HG02970 (cell line): Measurements from ENCODE around the gene SAA4.
"Not testable (repeated sequence)": the region's sequence is repeated elsewhere in the genome, so short reads cannot be mapped to it uniquely, and the experiment has no call there.

Experiments used
- ATAC-seq: cut with Tn5 transposase; IDR thresholded peaks from one replicate; pipeline ENCODE4 v1.9.1; 2021; ENCODE audit warnings: mild to moderate bottlenecking, moderate library complexity, moderate number of reproducible peaks; ENCODE audit not compliant: unreplicated experiment, low FRiP score

SAA4 gene

GRCh38 chr11:18236664-18237356 lies at the start of gene SAA4:
Gene SAA4 (minus strand): TSS chr11:18236802. CDS start chr11:18235926, 876 bp downstream.
- no peak for ATAC-seq

GRCh38 chr11:18285841-18286240 lies 49.2 kb upstream of the SAA4 start:
- ATAC-seq = no peak

DNA sequence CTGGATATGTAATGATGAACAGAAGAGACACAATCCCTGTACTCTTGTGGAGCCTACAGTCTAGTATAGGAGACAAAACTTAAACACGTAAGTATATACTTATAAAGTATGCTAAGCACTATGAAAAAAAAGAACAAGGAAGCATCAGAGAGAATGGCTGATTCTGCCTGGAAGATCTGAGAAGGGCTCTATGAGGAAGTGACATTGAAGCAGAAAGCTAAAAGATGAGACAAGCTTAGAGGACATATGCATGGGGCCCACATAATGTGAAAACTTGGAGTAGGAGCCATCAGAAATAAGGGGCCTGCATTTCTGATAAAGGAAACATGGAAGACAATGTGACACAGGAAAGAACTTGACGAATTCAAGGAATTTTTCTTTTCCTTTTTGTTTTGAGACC lies 46.0 kb upstream of the SAA4 start:
- ATAC-seq = no peak

DNA sequence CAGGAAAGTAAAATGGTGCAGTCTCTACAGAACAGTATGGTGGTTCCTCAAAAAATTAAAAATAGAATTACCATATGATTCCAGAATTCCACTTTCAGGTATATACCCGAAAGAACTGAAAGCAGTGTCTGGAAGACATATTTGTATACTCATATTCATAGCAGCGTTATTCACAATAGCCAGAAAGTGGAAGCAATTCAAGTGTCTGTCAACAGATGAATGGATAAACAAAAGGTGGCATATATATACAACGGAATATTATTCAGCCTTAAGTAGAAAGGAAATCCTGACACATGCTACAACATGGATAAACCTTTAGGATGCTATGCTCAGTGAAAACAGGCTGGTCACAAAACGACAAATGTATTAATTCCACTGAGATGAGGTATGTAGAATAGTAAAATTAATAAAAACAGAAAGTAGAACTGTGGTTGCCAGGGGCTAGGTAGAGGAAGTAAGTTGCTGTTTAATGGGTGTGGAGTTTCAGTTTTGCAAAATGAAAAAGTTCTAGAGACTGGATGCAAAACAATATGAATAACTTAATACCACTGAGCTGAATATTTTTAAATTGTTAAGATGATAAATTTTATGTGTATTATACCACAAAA lies 43.9 kb upstream of the SAA4 start:
- peak; percentile 60 for ATAC-seq

GRCh38 chr11:18277565-18278271 lies 41.1 kb upstream of the SAA4 start:
- ATAC-seq = no peak

DNA sequence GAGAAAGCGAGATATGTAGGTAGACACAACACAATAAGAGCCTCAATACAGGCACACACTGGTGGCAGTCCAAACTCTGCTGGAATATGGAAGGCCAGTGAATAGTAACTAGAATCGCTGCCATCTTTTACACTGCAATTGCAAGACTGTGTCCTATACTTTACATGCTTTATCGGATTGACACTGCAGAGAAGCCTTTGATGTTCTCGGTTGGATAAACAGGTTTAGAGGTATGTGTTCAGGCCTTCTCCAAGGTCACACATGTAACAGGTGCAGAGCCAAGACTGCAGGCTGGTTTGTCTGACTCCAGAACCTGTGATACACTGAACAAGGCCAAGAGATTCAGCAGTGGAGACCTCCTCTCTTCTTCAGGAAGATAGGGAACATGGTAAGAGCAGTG lies 34.6 kb upstream of the SAA4 start:
- no peak for ATAC-seq

GRCh38 chr11:18270102-18270501 lies 33.5 kb upstream of the SAA4 start:
- no peak for ATAC-seq

DNA sequence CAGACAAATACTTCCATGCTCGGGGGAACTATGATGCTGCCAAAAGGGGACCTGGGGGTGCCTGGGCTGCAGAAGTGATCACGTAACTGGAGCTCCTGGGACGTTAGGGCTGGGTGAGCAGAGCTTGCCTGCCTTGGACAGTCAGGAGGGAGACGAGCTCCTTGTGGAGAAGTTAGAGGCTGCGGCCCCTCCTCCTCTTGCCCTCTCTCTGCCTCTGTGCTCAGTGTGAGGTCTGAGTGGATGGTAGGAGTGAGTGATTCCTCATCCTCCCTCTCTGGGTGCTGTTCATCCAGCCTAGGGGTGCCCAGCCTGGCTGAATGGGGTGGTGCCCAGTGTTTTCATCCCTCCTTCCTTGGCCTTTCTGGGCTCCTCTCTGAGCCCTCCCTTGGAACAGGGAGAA lies 32.6 kb upstream of the SAA4 start:
- ATAC-seq = not testable (repeated sequence)

DNA sequence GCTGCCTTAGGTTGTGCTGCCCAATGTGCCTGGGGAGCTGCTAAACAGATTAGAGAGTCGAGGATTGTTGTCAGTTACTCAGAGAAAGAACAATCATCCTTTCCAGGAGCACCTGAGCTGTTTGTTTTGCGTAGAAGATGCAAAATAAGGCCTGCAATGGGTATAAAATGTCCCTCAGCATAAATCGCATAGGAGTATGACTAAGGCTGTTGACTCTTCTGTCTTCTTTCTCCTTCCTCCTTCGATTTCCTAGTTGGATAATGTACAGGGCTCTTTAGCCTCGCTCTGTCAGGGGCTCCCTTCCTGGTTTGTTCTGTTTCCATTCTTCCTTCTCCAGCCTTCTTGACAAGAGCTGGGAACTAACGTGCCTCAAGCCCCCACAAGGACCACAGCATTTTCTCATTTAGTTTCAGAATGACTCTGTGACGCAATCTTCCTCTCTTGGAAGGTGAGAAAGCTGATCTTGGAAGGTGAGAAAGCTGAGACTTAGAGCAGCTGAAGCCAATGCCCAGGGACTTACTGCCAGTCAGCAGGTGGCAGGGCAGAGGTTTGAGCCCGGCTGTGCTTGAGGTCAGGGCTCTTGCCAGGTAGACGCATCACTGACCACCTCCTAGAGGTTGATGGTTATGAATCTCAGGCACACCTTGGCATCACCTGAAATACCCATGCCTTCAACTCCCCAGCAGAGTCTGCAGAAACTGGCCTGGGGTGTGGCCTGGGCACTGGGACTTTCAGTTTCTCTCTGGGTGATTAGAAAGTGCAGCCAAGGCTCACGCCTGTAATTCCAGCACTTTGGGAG lies 30.9 kb upstream of the SAA4 start:
- ATAC-seq = not testable (repeated sequence)

- ATAC-seq = no peak
Observed at GRCh38 chr11:18265949-18266348, 29.3 kb upstream of the SAA4 start, which contains the start of gene SAA1. Gene SAA1 (plus strand): TSS chr11:18266264. CDS start chr11:18266888, 624 bp downstream.

DNA sequence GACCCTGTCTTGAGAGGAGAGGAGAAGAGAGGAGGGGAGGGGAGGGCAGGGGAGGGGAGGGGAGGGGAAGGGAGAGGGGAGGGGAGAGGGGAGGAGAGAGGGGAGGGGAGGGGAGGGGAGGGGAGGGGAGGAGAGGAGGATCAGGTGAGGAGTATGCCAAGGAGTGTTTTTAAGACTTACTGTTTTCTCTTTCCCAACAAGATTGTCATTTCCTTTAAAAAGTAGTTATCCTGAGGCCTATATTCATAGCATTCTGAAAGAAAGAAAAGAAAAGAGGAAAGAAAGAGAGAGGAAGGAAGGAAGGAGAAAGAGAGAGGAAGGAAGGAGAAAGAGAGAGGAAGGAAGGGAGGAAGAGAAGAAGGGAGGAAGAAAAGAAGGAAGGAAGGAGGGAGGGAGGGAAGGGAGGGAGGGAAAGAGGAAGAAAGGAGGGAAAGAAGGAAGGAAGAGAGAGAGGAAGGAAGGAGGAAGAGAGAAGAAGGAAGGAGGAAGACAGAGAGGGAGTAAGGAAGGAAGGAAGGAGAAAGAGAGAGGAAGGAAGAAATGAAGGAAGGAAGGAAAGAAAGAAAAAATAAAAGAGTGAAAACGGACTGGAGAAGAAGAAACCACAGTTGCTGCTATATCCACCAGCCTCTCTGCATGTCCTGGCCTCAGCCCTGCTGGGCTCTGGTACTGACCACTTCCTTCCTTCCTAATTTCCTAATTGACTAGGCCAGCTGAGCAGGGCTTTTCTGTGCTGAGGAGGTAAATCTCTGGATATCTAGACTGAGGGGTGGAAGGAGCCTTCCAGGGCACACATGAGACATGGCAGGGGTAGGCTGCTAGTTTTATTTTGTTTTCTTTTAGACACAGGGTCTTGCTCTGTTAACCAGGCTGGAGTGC lies 28.3 kb upstream of the SAA4 start:
- no peak for ATAC-seq

GRCh38 chr11:18264035-18264434 lies 27.4 kb upstream of the SAA4 start:
- no peak for ATAC-seq

DNA sequence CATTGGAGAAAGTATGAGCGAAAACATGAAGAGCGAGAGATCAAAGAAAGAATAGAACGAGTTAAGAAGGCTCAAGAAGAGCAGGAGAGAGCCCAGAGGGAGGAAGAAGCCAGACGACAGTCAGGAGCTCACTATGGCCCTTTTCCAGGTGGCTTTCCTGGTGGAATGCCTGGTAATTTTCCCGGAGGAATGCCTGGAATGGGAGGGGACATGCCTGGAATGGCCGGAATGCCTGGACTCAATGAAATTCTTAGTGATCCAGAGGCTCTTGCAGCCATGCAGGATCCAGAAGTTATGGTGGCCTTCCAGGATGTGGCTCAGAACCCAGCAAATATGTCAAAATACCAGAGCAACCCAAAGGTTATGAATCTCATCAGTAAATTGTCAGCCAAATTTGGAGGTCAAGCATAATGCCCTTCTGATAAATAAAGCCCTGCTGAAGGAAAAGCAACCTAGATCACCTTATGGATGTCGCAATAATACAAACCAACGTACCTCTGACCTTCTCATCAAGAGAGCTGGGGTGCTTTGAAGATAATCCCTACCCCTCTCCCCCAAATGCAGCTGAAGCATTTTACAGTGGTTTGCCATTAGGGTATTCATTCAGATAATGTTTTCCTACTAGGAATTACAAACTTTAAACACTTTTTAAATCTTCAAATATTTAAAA lies 26.2 kb upstream of the SAA4 start:
- not testable (repeated sequence) for ATAC-seq

- no peak for ATAC-seq
Observed at GRCh38 chr11:18261721-18262120, 25.1 kb upstream of the SAA4 start.

GRCh38 chr11:18259259-18259658 lies 22.7 kb upstream of the SAA4 start:
- no peak for ATAC-seq

DNA sequence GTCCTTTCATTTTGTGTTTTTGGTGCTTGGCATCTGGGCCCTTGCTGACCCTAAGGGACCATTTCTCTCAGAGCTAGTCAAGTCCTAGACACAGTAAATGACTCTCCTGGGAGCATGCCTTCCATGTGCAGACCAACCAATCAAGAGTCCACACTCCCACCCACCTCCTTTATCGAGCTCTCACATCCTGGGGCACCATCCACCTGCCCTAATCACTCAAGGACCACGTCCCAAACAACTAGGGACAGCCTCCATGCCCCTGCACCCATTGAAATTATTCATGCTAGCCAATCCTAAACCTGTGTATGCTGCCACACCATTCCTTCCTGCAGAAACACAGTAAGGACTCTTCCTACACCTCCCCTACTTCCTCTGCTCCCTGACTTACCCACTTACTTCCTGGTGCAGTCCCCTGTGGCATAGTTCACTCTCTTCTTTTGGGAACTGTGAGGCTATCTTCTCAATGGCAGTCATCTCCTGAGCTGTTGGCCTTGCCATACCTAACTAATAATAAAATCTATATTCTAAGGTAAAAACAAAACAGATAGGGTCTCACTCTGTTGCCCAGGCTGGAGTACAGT lies 18.3 kb upstream of the SAA4 start:
- ATAC-seq = no peak

DNA sequence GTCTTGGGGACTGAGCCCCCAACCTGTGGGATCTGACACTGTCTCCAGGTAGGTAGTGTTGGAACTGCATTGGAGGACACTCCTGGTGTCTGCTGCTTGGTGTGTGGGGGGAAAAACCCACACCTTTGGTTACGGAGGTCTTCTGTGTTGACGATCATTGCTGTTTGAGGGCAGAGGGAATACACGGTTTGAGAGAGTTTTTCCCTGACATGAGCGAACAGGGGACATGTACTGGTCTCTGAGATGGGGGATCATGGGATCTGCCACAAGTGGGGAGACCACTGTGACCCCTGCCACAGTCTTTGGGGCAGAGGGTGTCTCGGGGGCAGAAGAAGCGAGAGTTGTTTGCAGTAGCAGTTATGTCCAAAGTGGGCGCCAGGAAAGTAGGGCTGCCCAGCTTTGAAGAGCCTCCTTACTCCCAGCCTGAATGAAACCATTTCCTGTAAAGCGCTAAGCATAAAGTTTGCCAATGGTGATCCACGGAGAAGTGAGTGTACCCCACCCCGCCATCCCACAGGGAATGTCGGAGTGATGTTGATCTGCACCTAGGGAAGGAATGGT lies 17.3 kb upstream of the SAA4 start:
- ATAC-seq = no peak

GRCh38 chr11:18253233-18253632 lies 16.6 kb upstream of the SAA4 start:
- ATAC-seq = no peak

- ATAC-seq = no peak
Observed at GRCh38 chr11:18248561-18248960, 12.0 kb upstream of the SAA4 start, which contains the start of gene SAA2. Gene SAA2 (minus strand): TSS chr11:18248668. CDS start chr11:18248011, 657 bp downstream.
